ENCODE data around the gene UCHL3.

DNA sequence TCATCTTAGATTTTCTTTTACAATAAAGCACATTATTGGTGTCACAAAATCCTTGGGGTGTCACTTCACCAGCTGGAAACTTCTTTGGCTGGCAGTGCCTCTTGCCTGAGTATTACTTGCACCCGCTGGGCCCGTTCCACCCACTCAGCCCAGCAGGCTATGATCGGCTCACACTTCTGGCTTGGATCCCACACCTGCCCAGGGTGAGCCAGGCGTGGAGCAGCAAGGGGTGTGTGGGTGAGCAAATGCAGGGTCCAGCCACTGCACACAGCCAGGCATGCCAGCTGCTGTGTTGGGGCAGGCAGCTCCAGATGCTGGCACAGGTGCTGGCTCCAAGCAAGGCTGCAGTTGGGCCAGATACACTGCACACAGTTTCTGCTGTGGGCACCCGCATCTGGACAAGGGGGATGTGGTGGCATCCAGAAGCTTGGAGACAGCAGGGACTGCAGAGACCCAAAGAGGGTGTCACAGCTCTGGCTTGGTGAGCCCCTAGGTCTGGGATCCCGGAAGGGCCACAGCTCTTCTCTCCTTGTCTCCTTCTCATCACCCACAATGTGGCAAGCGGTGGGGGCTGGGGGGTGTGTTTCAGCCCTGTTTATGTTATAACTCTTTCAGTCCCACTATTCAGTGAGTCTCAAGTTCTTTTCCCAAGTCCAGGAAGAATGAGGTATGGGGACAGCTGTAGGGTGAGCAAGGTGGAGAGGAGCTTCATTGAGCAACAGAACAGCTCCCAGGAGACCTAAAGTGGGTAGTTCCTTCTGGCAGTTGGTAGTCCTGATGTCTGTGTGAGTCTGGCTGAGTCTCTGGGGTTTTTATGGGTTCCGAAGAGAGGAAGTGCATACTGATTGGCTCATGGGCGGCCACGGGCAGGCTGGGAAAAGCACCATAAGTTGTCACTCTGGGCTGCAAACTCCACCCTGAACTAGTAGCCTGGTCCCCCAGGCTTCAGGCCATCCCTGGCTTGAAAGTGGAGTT is 42.3 kb upstream of the UCHL3 start:
- TF ChIP-seq, protein P1, sequence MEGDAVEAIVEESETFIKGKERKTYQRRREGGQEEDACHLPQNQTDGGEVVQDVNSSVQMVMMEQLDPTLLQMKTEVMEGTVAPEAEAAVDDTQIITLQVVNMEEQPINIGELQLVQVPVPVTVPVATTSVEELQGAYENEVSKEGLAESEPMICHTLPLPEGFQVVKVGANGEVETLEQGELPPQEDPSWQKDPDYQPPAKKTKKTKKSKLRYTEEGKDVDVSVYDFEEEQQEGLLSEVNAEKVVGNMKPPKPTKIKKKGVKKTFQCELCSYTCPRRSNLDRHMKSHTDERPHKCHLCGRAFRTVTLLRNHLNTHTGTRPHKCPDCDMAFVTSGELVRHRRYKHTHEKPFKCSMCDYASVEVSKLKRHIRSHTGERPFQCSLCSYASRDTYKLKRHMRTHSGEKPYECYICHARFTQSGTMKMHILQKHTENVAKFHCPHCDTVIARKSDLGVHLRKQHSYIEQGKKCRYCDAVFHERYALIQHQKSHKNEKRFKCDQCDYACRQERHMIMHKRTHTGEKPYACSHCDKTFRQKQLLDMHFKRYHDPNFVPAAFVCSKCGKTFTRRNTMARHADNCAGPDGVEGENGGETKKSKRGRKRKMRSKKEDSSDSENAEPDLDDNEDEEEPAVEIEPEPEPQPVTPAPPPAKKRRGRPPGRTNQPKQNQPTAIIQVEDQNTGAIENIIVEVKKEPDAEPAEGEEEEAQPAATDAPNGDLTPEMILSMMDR (conservative IDR thresholded peaks at IDR 0.05; ENCODE audit: low read depth, low read length), result no peak
- TF ChIP-seq EZH2 (IDR thresholded peaks at IDR 0.05; ENCODE audit: borderline replicate concordance, low read depth, low read length, poor library complexity, severe bottlenecking), result no peak
